K562 (cell line): Measurements from ENCODE around the gene LETM1. TPM values are rescaled to one million over a fixed set of nuclear protein-coding genes. Genes with fewer than 3 reads are reported as not detected.

Experiments used
- HDAC1 ChIP-seq, 2 experiments: fragments of 450-650 bp; IDR thresholded peaks; 2 replicates each; pipeline ENCODE4 v1.6.1; 2016 to 2017; ENCODE audit warnings: inconsistent platforms in 1 of 2, mild to moderate bottlenecking in 1 of 2, moderate library complexity in 1 of 2
- PHF21A ChIP-seq: fragments of 450-650 bp; IDR thresholded peaks from 2 replicates; pipeline ENCODE4 v1.6.1; 2017; ENCODE audit warnings: low read depth, borderline replicate concordance
- POU5F1 ChIP-seq: fragments of 150-350 bp; IDR thresholded peaks from 2 replicates; pipeline ENCODE4 v1.6.1; 2014; ENCODE audit warnings: borderline replicate concordance, low read length, low read depth, mild to moderate bottlenecking; ENCODE audit not compliant: partially characterized antibody
- RBM15 ChIP-seq: fragments of 200-400 bp; formaldehyde crosslinking; IDR thresholded peaks from 2 replicates; pipeline ENCODE4 v1.6.1; 2018; ENCODE audit warnings: mild to moderate bottlenecking, low read length, moderate library complexity; ENCODE audit not compliant: insufficient read depth
- SMARCA5 ChIP-seq: fragments of 450-650 bp; IDR thresholded peaks from 2 replicates; pipeline ENCODE4 v1.6.1; 2016
- polyA plus RNA-seq, 8 experiments: library from polyadenylated mRNA; depleted of rRNA in 4 of 8; stranded (reverse) in 5 of 8; unstranded in 3 of 8; fragments of >200 nt; fragmentation: Nextera tagmentation in 2 of 8; fragmentation: Illumina TruSeq in 1 of 8; extraction: Ambion mirVana in 2 of 8; extraction: Trizol in 1 of 8; gene quantifications; 2 replicates each; pipeline versions ENCODE4 v1.2.1 to v1.2.3, GENCODE V29; 2011 to 2014; ENCODE audit warnings: inconsistent platforms in 1 of 8, missing spikeins in 1 of 8
- total RNA-seq, 7 experiments: library from RNA; depleted of rRNA in 6 of 7; stranded (reverse); fragments of >200 nt in 6 of 7; fragmentation: Illumina TruSeq in 2 of 7; extraction: Trizol in 2 of 7; gene quantifications; 2 replicates each; pipeline versions ENCODE4 v1.2.1 to v1.2.3, GENCODE V29; 2011 to 2021; ENCODE audit warnings: low replicate concordance in 1 of 7
- TF ChIP-seq, protein P1 (sequence below): fragments of 150-350 bp; IDR thresholded peaks from 2 replicates; pipeline ENCODE4 v1.6.1; 2014; ENCODE audit warnings: low read depth, mild to moderate bottlenecking, low read length, borderline replicate concordance
- TF ChIP-seq, protein P2 (sequence below), 2 experiments: fragments of 450-650 bp in 1 of 2; sonication (generic) in 1 of 2; formaldehyde crosslinking in 1 of 2; IDR thresholded peaks in 1 of 2; conservative IDR thresholded peaks in 1 of 2; 2 replicates each; pipeline versions ENCODE4 v1.6.1 to v1.8.1; 2016 to 2023; ENCODE audit warnings: mild to moderate bottlenecking in 2 of 2, moderate library complexity in 2 of 2, inconsistent platforms in 1 of 2, missing genetic modification reagents in 1 of 2

The LETM1 gene
- total and polyA plus RNA-seq, 9 of the 15 experiments (the other 6 are each of a cell fraction or from before 2014, with no cell fraction given), result 3.9 to 109 (median 35.0) TPM

GRCh38 chr4:1788254-1788973 is 67.5 kb downstream of the LETM1 start (continued):
- TF ChIP-seq, protein P1, sequence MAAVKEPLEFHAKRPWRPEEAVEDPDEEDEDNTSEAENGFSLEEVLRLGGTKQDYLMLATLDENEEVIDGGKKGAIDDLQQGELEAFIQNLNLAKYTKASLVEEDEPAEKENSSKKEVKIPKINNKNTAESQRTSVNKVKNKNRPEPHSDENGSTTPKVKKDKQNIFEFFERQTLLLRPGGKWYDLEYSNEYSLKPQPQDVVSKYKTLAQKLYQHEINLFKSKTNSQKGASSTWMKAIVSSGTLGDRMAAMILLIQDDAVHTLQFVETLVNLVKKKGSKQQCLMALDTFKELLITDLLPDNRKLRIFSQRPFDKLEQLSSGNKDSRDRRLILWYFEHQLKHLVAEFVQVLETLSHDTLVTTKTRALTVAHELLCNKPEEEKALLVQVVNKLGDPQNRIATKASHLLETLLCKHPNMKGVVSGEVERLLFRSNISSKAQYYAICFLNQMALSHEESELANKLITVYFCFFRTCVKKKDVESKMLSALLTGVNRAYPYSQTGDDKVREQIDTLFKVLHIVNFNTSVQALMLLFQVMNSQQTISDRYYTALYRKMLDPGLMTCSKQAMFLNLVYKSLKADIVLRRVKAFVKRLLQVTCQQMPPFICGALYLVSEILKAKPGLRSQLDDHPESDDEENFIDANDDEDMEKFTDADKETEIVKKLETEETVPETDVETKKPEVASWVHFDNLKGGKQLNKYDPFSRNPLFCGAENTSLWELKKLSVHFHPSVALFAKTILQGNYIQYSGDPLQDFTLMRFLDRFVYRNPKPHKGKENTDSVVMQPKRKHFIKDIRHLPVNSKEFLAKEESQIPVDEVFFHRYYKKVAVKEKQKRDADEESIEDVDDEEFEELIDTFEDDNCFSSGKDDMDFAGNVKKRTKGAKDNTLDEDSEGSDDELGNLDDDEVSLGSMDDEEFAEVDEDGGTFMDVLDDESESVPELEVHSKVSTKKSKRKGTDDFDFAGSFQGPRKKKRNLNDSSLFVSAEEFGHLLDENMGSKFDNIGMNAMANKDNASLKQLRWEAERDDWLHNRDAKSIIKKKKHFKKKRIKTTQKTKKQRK, result no peak
- TF ChIP-seq SMARCA5 (no peak), HDAC1 (IDR thresholded peaks at IDR 0.05) (peak in 1 of 2 experiments; percentile 46; a peak in 1 of 4 replicates), PHF21A (no peak), POU5F1 (no peak), RBM15 (no peak)
- TF ChIP-seq, protein P2, sequence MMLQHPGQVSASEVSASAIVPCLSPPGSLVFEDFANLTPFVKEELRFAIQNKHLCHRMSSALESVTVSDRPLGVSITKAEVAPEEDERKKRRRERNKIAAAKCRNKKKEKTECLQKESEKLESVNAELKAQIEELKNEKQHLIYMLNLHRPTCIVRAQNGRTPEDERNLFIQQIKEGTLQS (IDR thresholded peaks at IDR 0.05), result peak; percentile 52
- TF ChIP-seq, protein P2 (CRISPR knock-in tag; conservative IDR thresholded peaks at IDR 0.05), result no peak
